Memory B cell (primary cell): ENCODE data around the gene CYP4F2.
A peak's percentile ranks its signal among the peaks of the same experiment; 100 is the strongest.
"Not testable (repeated sequence)": the region's sequence is repeated elsewhere in the genome, so short reads cannot be mapped to it uniquely, and the experiment has no call there.

Experiments used
- ATAC-seq: fragments of 150-1000 bp; cut with Tn5 transposase; 2 replicates; pipeline ENCODE4 v1.10.0; 2021; ENCODE audit warnings: low read depth, mild to moderate bottlenecking, moderate library complexity
- DNase-seq, 2 donors: peaks; one replicate each; pipeline ENCODE4 v3.0.0; 2022; ENCODE audit warnings: low spot score in 2 of 2
- H3K27ac Mint-ChIP-seq: one replicate; pipeline ENCODE4 v1.8.0; 2022; ENCODE audit warnings: mild to moderate bottlenecking, moderate library complexity, mixed read lengths
- H3K27me3 Mint-ChIP-seq: one replicate; pipeline ENCODE4 v1.8.0; 2022; ENCODE audit warnings: mixed read lengths
- H3K36me3 Mint-ChIP-seq: one replicate; pipeline ENCODE4 v1.8.0; 2022; ENCODE audit warnings: mild to moderate bottlenecking, mixed read lengths
- H3K4me1 Mint-ChIP-seq: one replicate; pipeline ENCODE4 v1.8.0; 2022; ENCODE audit warnings: mixed read lengths
- H3K4me3 Mint-ChIP-seq: one replicate; pipeline ENCODE4 v1.8.0; 2022; ENCODE audit warnings: mild to moderate bottlenecking, moderate library complexity, mixed read lengths
- H3K9me3 Mint-ChIP-seq: one replicate; pipeline ENCODE4 v1.8.0; 2022; ENCODE audit warnings: mixed read lengths

CYP4F2 gene

GRCh38 chr19:15860522-15860921 is 37.4 kb downstream of the CYP4F2 start:
- DNase-seq (no peak), ATAC-seq (no peak)
- H3K4me1 Mint-ChIP-seq = no peaks in the 10 kb centered on the region
- no peak overlapping the region for H3K4me3 Mint-ChIP-seq
- no peaks in the 10 kb centered on the region for H3K36me3 Mint-ChIP-seq
- H3K27me3 Mint-ChIP-seq = peaks cover 13% of the 10 kb centered on the region
- no peak overlapping the region for H3K27ac Mint-ChIP-seq
- no peaks in the 10 kb centered on the region for H3K9me3 Mint-ChIP-seq

- no peaks in the 10 kb centered on the region for H3K36me3 Mint-ChIP-seq
- no peaks in the 10 kb centered on the region for H3K4me1 Mint-ChIP-seq
- ATAC-seq = no peak
- H3K9me3 Mint-ChIP-seq = no peaks in the 10 kb centered on the region
- no peak for DNase-seq
- H3K27ac Mint-ChIP-seq = no peak overlapping the region
- H3K4me3 Mint-ChIP-seq = no peak overlapping the region
- H3K27me3 Mint-ChIP-seq = peaks cover 13% of the 10 kb centered on the region
These were observed 38.7 kb downstream of the CYP4F2 start for GRCh38 chr19:15859187-15859586.

- Mint-ChIP-seq H3K36me3 (no peaks in the 10 kb centered on the region), H3K4me3 (no peak overlapping the region), H3K27ac (no peak overlapping the region), H3K4me1 (no peaks in the 10 kb centered on the region), H3K9me3 (no peaks in the 10 kb centered on the region), H3K27me3 (peaks cover 18% of the 10 kb centered on the region)
- DNase-seq (no peak), ATAC-seq (no peak)
These were observed 47.5 kb downstream of the CYP4F2 start for GRCh38 chr19:15850385-15850784.

GRCh38 chr19:15846923-15847322 is 51.0 kb downstream of the CYP4F2 start:
- Mint-ChIP-seq H3K27me3 (peaks cover 16% of the 10 kb centered on the region), H3K4me3 (no peak overlapping the region), H3K36me3 (no peaks in the 10 kb centered on the region), H3K9me3 (no peaks in the 10 kb centered on the region), H3K4me1 (no peaks in the 10 kb centered on the region), H3K27ac (no peak overlapping the region)
- DNase-seq (no peak), ATAC-seq (no peak)

GRCh38 chr19:15843894-15844222 is 54.0 kb downstream of the CYP4F2 start:
- peaks cover 14% of the 10 kb centered on the region for H3K27me3 Mint-ChIP-seq
- DNase-seq, ATAC-seq: not testable (repeated sequence)

GRCh38 chr19:15843203-15843893 is 54.5 kb downstream of the CYP4F2 start:
- no peak for DNase-seq
- no peak overlapping the region for H3K27ac Mint-ChIP-seq
- no peaks in the 10 kb centered on the region for H3K36me3 Mint-ChIP-seq
- H3K4me1 Mint-ChIP-seq = no peaks in the 10 kb centered on the region
- peaks cover 14% of the 10 kb centered on the region for H3K27me3 Mint-ChIP-seq
- H3K4me3 Mint-ChIP-seq = no peak overlapping the region
- H3K9me3 Mint-ChIP-seq = no peaks in the 10 kb centered on the region
- no peak for ATAC-seq

More at GRCh38 chr19:15843894-15844222, 54.0 kb downstream of the CYP4F2 start:
- not testable (repeated sequence) for H3K4me3 Mint-ChIP-seq, H3K9me3 Mint-ChIP-seq, H3K27ac Mint-ChIP-seq, H3K36me3 Mint-ChIP-seq, H3K4me1 Mint-ChIP-seq

GRCh38 chr19:15841875-15842569 is 55.9 kb downstream of the CYP4F2 start:
- no peaks in the 10 kb centered on the region for H3K36me3 Mint-ChIP-seq
- DNase-seq = no peak
- ATAC-seq = no peak
- H3K4me1 Mint-ChIP-seq = peaks cover 4% of the 10 kb centered on the region
- no peaks in the 10 kb centered on the region for H3K9me3 Mint-ChIP-seq
- H3K27ac Mint-ChIP-seq = no peak overlapping the region
- no peak overlapping the region for H3K4me3 Mint-ChIP-seq
- peaks cover 13% of the 10 kb centered on the region for H3K27me3 Mint-ChIP-seq

- ATAC-seq (no peak), DNase-seq (no peak)
- Mint-ChIP-seq H3K9me3 (peaks cover 1% of the 10 kb centered on the region), H3K27ac (no peak overlapping the region), H3K4me1 (peaks cover 10% of the 10 kb centered on the region), H3K4me3 (no peak overlapping the region), H3K27me3 (peaks cover 9% of the 10 kb centered on the region), H3K36me3 (no peaks in the 10 kb centered on the region)
These were observed 57.0 kb downstream of the CYP4F2 start for GRCh38 chr19:15840833-15841232.

GRCh38 chr19:15839888-15840287 is 58.0 kb downstream of the CYP4F2 start:
- H3K27ac Mint-ChIP-seq, DNase-seq, H3K36me3 Mint-ChIP-seq, H3K4me3 Mint-ChIP-seq, ATAC-seq, H3K9me3 Mint-ChIP-seq, H3K27me3 Mint-ChIP-seq: not testable (repeated sequence)
- peaks cover 12% of the 10 kb centered on the region for H3K4me1 Mint-ChIP-seq

- H3K27ac Mint-ChIP-seq = no peak overlapping the region
- peaks cover under 1% of the 10 kb centered on the region for H3K27me3 Mint-ChIP-seq
- ATAC-seq (no peak), DNase-seq (no peak)
- H3K4me3 Mint-ChIP-seq = no peak overlapping the region
- H3K36me3 Mint-ChIP-seq = no peaks in the 10 kb centered on the region
- peaks cover 2% of the 10 kb centered on the region for H3K9me3 Mint-ChIP-seq
- peaks cover 12% of the 10 kb centered on the region for H3K4me1 Mint-ChIP-seq
These were observed 59.5 kb downstream of the CYP4F2 start for GRCh38 chr19:15838351-15838750.

- ATAC-seq (peak; percentile 1), DNase-seq (peak in 1 of 2 donors; percentile 15)
- Mint-ChIP-seq H3K27me3 (no peaks in the 10 kb centered on the region), H3K4me1 (peaks cover 12% of the 10 kb centered on the region), H3K4me3 (peak overlapping the region; percentile 91), H3K27ac (peak overlapping the region; percentile 92), H3K36me3 (no peaks in the 10 kb centered on the region), H3K9me3 (peaks cover 2% of the 10 kb centered on the region)
These were observed 60.6 kb downstream of the CYP4F2 start for GRCh38 chr19:15837221-15837731.

- DNase-seq (peak; percentile 81 to 88), ATAC-seq (peak; percentile 93)
- Mint-ChIP-seq H3K9me3 (peaks cover 2% of the 10 kb centered on the region), H3K4me3 (peak overlapping the region; percentile 91), H3K27me3 (no peaks in the 10 kb centered on the region), H3K36me3 (no peaks in the 10 kb centered on the region), H3K4me1 (peaks cover 12% of the 10 kb centered on the region), H3K27ac (peak overlapping the region; percentile 92)
These were observed 61.3 kb downstream of the CYP4F2 start for GRCh38 chr19:15836330-15837220.

- Mint-ChIP-seq H3K4me3 (peak overlapping the region; percentile 91), H3K4me1 (peaks cover 12% of the 10 kb centered on the region), H3K27ac (peak overlapping the region; percentile 92)
- not testable (repeated sequence) for ATAC-seq, H3K9me3 Mint-ChIP-seq, DNase-seq, H3K27me3 Mint-ChIP-seq, H3K36me3 Mint-ChIP-seq
These were observed 62.1 kb downstream of the CYP4F2 start for GRCh38 chr19:15835565-15836329.
